GM12878 (cell line): ENCODE measurements around the gene TADA1. TPM values are rescaled to one million over a fixed set of nuclear protein-coding genes. Genes with fewer than 3 reads are reported as not detected.

Experiments
- ATAC-seq: fragments of 200-7000 bp; cut with Tn5 transposase; 3 replicates; pipeline ENCODE4 v1.9.1; 2020; ENCODE audit warnings: mild to moderate bottlenecking, moderate library complexity
- BruUV-seq: library from RNA; stranded (reverse); fragments of 400-500 nt; replicated peaks from 2 replicates; lab custom pipeline; 2021; lab: Mats Ljungman, UMichigan
- CTCF ChIA-PET: fragments of 300-600 bp; sonication (Branson Sonifier 250); formaldehyde crosslinking; extraction: SDS; loops from one replicate; lab custom pipeline; 2021; ENCODE audit warnings: inconsistent platforms; lab: Yijun Ruan, JAX
- POLR2A ChIA-PET: fragments of 350-600 bp; formaldehyde crosslinking; extraction: SDS; loops from one replicate; lab custom pipeline; 2021; ENCODE audit warnings: inconsistent platforms; lab: Charles Lee
- RAD21 ChIA-PET: fragments of 300-600 bp; sonication (Branson Sonifier 250); formaldehyde crosslinking; loops from one replicate; lab custom pipeline; 2023; ENCODE audit warnings: antibody characterized with exemption; ENCODE audit not compliant: unreplicated experiment; lab: Charles Lee
- SMC1A ChIA-PET: fragments of 300-600 bp; sonication (Branson Sonifier 250); formaldehyde crosslinking; loops from one replicate; lab custom pipeline; 2023; ENCODE audit not compliant: unreplicated experiment, uncharacterized antibody; lab: Charles Lee
- DNase-seq: peaks from one replicate; pipeline ENCODE4 v3.0.0-alpha.2; 2011; ENCODE audit warnings: low read depth, low spot score
- FAIRE-seq: peaks from 3 replicates; lab custom pipeline; 2011; peaks lifted over from hg19 to GRCh38; lab: Jason Lieb, UNC
- H2AFZ ChIP-seq: 2 replicates; pipeline ENCODE4 v1.6.0; 2011; ENCODE audit warnings: low read depth, low read length, control low read depth; ENCODE audit not compliant: control insufficient read depth
- H3K27ac ChIP-seq: 2 replicates; pipeline ENCODE4 v1.5.1; 2011; ENCODE audit warnings: control low read depth; ENCODE audit not compliant: control insufficient read depth, insufficient read depth
- H3K27me3 ChIP-seq, 2 experiments: replicated peaks in 1 of 2; 2 replicates each; pipeline versions ENCODE4 v1.6.0 to v1.6.1; 2011; ENCODE audit warnings: low read length in 1 of 2; ENCODE audit not compliant: control insufficient read depth in 2 of 2, insufficient read depth in 2 of 2
- H3K36me3 ChIP-seq, 2 experiments: 2 replicates each; pipeline ENCODE4 v1.5.1; 2011; ENCODE audit warnings: low read length in 1 of 2; ENCODE audit not compliant: control insufficient read depth in 2 of 2, insufficient read depth in 2 of 2
- H3K4me1 ChIP-seq: 2 replicates; pipeline ENCODE4 v1.6.1; 2011; ENCODE audit warnings: mild to moderate bottlenecking, low read length, moderate library complexity, mixed read lengths; ENCODE audit not compliant: control insufficient read depth, insufficient read depth
- H3K4me2 ChIP-seq: 2 replicates; pipeline ENCODE4 v1.6.0; 2011; ENCODE audit warnings: control low read depth; ENCODE audit not compliant: control insufficient read depth, insufficient read depth
- H3K4me3 ChIP-seq: fragments of 200-600 bp; sonication (generic); 2 replicates; pipeline ENCODE4 v1.5.1; 2016
- H3K79me2 ChIP-seq: 2 replicates; pipeline ENCODE4 v1.6.0; 2011; ENCODE audit warnings: low read length; ENCODE audit not compliant: control insufficient read depth, insufficient read depth
- H3K9ac ChIP-seq: 2 replicates; pipeline ENCODE4 v1.8.0; 2011; ENCODE audit warnings: low read length, control low read depth, mixed read lengths; ENCODE audit not compliant: control insufficient read depth, insufficient read depth
- H3K9me3 ChIP-seq: replicated peaks from 3 replicates; pipeline ENCODE4 v1.5.1; 2011; ENCODE audit warnings: mild to moderate bottlenecking, low read length; ENCODE audit not compliant: control insufficient read depth, insufficient read depth
- H4K20me1 ChIP-seq: 2 replicates; pipeline ENCODE4 v1.6.0; 2011; ENCODE audit not compliant: control insufficient read depth, insufficient read depth
- ATF7 ChIP-seq: fragments of 450-650 bp; IDR thresholded peaks from 2 replicates; pipeline ENCODE4 v1.6.1; 2016; ENCODE audit warnings: low read depth, mild to moderate bottlenecking
- BHLHE40 ChIP-seq, 2 experiments: fragments of 450-650 bp in 1 of 2; IDR thresholded peaks; 2 replicates each; pipeline ENCODE4 v1.6.1; 2011 to 2017; ENCODE audit warnings: low read depth in 2 of 2, borderline replicate concordance in 1 of 2, improper control_type of control experiment in 1 of 2, low read length in 1 of 2, mild to moderate bottlenecking in 1 of 2
- CEBPZ ChIP-seq: fragments of 150-350 bp; IDR thresholded peaks from 2 replicates; pipeline ENCODE4 v1.6.1; 2016; ENCODE audit warnings: low read depth, low read length
- CHD1 ChIP-seq: IDR thresholded peaks from 2 replicates; pipeline ENCODE4 v1.6.1; 2012; ENCODE audit warnings: low read depth, low read length, improper control_type of control experiment
- GABPA ChIP-seq: IDR thresholded peaks from 2 replicates; pipeline ENCODE4 v1.6.1; 2014; ENCODE audit warnings: antibody characterized with exemption, low read depth, mild to moderate bottlenecking, inconsistent platforms
- HDAC2 ChIP-seq: fragments of 200-600 bp; sonication (generic); IDR thresholded peaks from 2 replicates; pipeline ENCODE4 v1.6.1; 2017
- HDAC6 ChIP-seq: fragments of 200-600 bp; sonication (generic); IDR thresholded peaks from one replicate; pipeline ENCODE4 v1.8.0; 2017; ENCODE audit warnings: antibody characterized with exemption; ENCODE audit not compliant: unreplicated experiment
- IRF4 ChIP-seq: IDR thresholded peaks from 2 replicates; pipeline ENCODE4 v1.6.1; 2011; ENCODE audit warnings: low read depth, low read length
- PAX5 ChIP-seq: IDR thresholded peaks from 2 replicates; pipeline ENCODE4 v1.6.1; 2011; ENCODE audit warnings: low read depth, low read length, borderline replicate concordance
- PAX8 ChIP-seq: fragments of 450-650 bp; IDR thresholded peaks from 2 replicates; pipeline ENCODE4 v1.6.1; 2017; ENCODE audit warnings: mild to moderate bottlenecking, moderate library complexity
- PKNOX1 ChIP-seq: fragments of 450-650 bp; IDR thresholded peaks from 2 replicates; pipeline ENCODE4 v1.6.1; 2016; ENCODE audit warnings: mild to moderate bottlenecking
- PML ChIP-seq: IDR thresholded peaks from 2 replicates; pipeline ENCODE4 v1.6.1; 2012; ENCODE audit warnings: low read length, inconsistent platforms
- ZNF24 ChIP-seq: fragments of 450-650 bp; IDR thresholded peaks from 2 replicates; pipeline ENCODE4 v1.6.1; 2017; ENCODE audit warnings: antibody characterized with exemption, mild to moderate bottlenecking
- WGBS: methylation state at CpG from one replicate; pipeline ENCODE4 v1.1.6; 2016; ENCODE audit warnings: low lambda C conversion rate; ENCODE audit not compliant: insufficient replicate concordance, insufficient coverage; ENCODE audit errors: missing lambda C conversion rate; 5-methylcytosine and 5-hydroxymethylcytosine counted together
- in situ Hi-C: fragments of 300-500 bp; cut with MboI; formaldehyde crosslinking; loops from 9 replicates; pipeline ENCODE4 v1.14.3; 2018; ENCODE audit warnings: mixed read lengths
- intact Hi-C: fragments of 100-400 bp; cut with micrococcal nuclease; formaldehyde crosslinking; loops from one replicate; pipeline ENCODE4 v1.14.2; 2022; ENCODE audit not compliant: unreplicated experiment
- polyA plus RNA-seq, 11 experiments: library from polyadenylated mRNA; depleted of rRNA in 4 of 11; unstranded in 6 of 11; stranded (reverse) in 5 of 11; fragments of >200 nt; fragmentation: Nextera tagmentation in 4 of 11; fragmentation: Illumina TruSeq in 1 of 11; extraction: Ambion mirVana in 4 of 11; extraction: Trizol in 1 of 11; gene quantifications; 1 replicate in 1 of 11; 2 replicates in 10 of 11; pipeline versions ENCODE4 v1.2.1 to v1.2.3, GENCODE V29; 2011 to 2016; ENCODE audit warnings: inconsistent platforms in 2 of 11, missing spikeins in 2 of 11, low read depth in 1 of 11
- total RNA-seq, 4 experiments: library from RNA; depleted of rRNA in 3 of 4; stranded (reverse); fragments of >200 nt in 3 of 4; fragmentation: Illumina TruSeq in 1 of 4; extraction: Trizol in 1 of 4; gene quantifications; 2 replicates each; pipeline versions ENCODE4 v1.2.1 to v1.2.3, GENCODE V29; 2013 to 2021

Gene TADA1
- total and polyA plus RNA-seq, 10 of the 15 experiments (the other 5 are each of a cell fraction or from before 2014, with no cell fraction given) = 15.2 to 38.6 (median 26.5) TPM

- peak; percentile 63 for DNase-seq
- Histone ChIP-seq H4K20me1 (no peaks in the 10 kb centered on the region), H3K36me3 (peaks cover 10 to 22% of the 10 kb centered on the region in 2 experiments), H3K9me3 (no peaks in the 10 kb centered on the region), H3K4me3 (peak within 1 kb of the TSS; percentile 96), H3K9ac (peak within 1 kb of the TSS; percentile 81), H3K79me2 (peaks cover 20% of the 10 kb centered on the region), H3K27me3 (no peaks in the 10 kb centered on the region), H3K4me2 (peak within 1 kb of the TSS; percentile 90), H3K4me1 (peaks cover 5% of the 10 kb centered on the region; the same call in 1 of the 2 replicates), H3K27ac (peak within 1 kb of the TSS; percentile 79), H2AFZ (peak within 1 kb of the TSS; percentile 85)
- 2% methylated on average over 58 of the region's 63 CpGs for WGBS
- ChIA-PET SMC1A (interaction anchor here (0.7 to 0.9 kb wide), 3 partner anchors 32 to 220 kb away, joined by 3 to 4 read pairs (median 4); no protein-coding TSS in a partner anchor), CTCF (interaction anchor here (0.6 to 2.7 kb wide), 5 partner anchors 35 to 258 kb away, joined by 3 to 10 read pairs (median 3); partner anchors contain the start of gene TADA1), RAD21 (interaction anchor here (0.7 to 1.7 kb wide), 7 partner anchors 21 to 611 kb away, joined by 3 to 11 read pairs (median 3); partner anchors contain the start of gene TADA1), POLR2A (interaction anchor here (0.5 to 3.2 kb wide), 3 partner anchors 31 to 924 kb away, joined by 3 to 10 read pairs (median 3); partner anchors contain the start of gene TADA1)
- intact Hi-C loops = no loop called here
- FAIRE-seq = no peak
- in situ Hi-C loops = no loop called here
- BruUV-seq = no TSS peak
- ATAC-seq = peak; percentile 98
- TF ChIP-seq ZNF24 (peak; percentile 69), GABPA (no peak), HDAC2 (no peak), PAX8 (no peak), PAX5 (peak; percentile 47; the same call in 1 of the 2 replicates), PML (peak; percentile 84), CEBPZ (no peak), HDAC6 (no peak), BHLHE40 (IDR thresholded peaks at IDR 0.05; ENCODE audit: borderline replicate concordance in 1 of 2, low read depth in 2 of 2, low read length in 1 of 2) (peak in 1 of 2 experiments; percentile 90), PKNOX1 (no peak), ATF7 (no peak), IRF4 (no peak), CHD1 (no peak)
Observed at GRCh38 chr1:166838766-166839599, 37.1 kb downstream of the TADA1 start, which contains the start of gene POGK. POGK (plus strand) TSS chr1:166839475; CDS start chr1:166840957, 1,482 bp downstream.
